GM18507 (cell line): Measurements from ENCODE around the gene INO80C.

Source experiments
- DNase-seq: peaks from one replicate; pipeline ENCODE4 v3.0.0; 2011; ENCODE audit warnings: low read depth; ENCODE audit not compliant: insufficient read length; ENCODE audit errors: extremely low spot score
- FAIRE-seq: peaks from 2 replicates; lab custom pipeline; 2011; peaks lifted over from hg19 to GRCh38; lab: Jason Lieb, UNC

INO80C gene

GRCh38 chr18:35438480-35439234 lies 59.1 kb downstream of the INO80C start:
- DNase-seq (no peak), FAIRE-seq (no peak)

- DNase-seq (no peak), FAIRE-seq (no peak)
Observed at GRCh38 chr18:35437836-35438235, 59.9 kb downstream of the INO80C start.

- FAIRE-seq (no peak), DNase-seq (no peak)
Observed at GRCh38 chr18:35436076-35436649, 61.6 kb downstream of the INO80C start.

GRCh38 chr18:35435401-35435800 lies 62.4 kb downstream of the INO80C start:
- FAIRE-seq, result no peak

GRCh38 chr18:35432565-35433001 lies 65.2 kb downstream of the INO80C start:
- DNase-seq, result no peak
- no peak for FAIRE-seq

More at GRCh38 chr18:35435401-35435800, 62.4 kb downstream of the INO80C start:
- DNase-seq, result no peak

- no peak for DNase-seq
- FAIRE-seq, result no peak
Observed at GRCh38 chr18:35431374-35431741, 66.4 kb downstream of the INO80C start.

- DNase-seq (no peak), FAIRE-seq (no peak)
Observed at GRCh38 chr18:35430721-35431373, 66.9 kb downstream of the INO80C start.

GRCh38 chr18:35426786-35427185 lies 71.0 kb downstream of the INO80C start:
- DNase-seq (no peak), FAIRE-seq (no peak)

GRCh38 chr18:35424356-35424755 lies 73.4 kb downstream of the INO80C start:
- no peak for FAIRE-seq

GRCh38 chr18:35422237-35422636 lies 75.5 kb downstream of the INO80C start:
- FAIRE-seq, result no peak
- no peak for DNase-seq

More at GRCh38 chr18:35424356-35424755, 73.4 kb downstream of the INO80C start:
- no peak for DNase-seq

- DNase-seq (no peak), FAIRE-seq (no peak)
Observed at GRCh38 chr18:35418610-35419009, 79.2 kb downstream of the INO80C start.
